GM19240 (cell line): ENCODE data around the gene FABP3.

ENCODE experiments used
- DNase-seq: peaks from one replicate; pipeline ENCODE4 v3.0.0; 2011; ENCODE audit warnings: low spot score; ENCODE audit not compliant: insufficient read length

Gene FABP3

GRCh38 chr1:31373056-31373896 lies at the start of gene FABP3:
FABP3 (minus strand) TSS chr1:31373076; CDS start chr1:31373014, 62 bp downstream.
- DNase-seq, result no peak

- DNase-seq, result no peak
Observed at GRCh38 chr1:31421371-31422040, 48.6 kb upstream of the FABP3 start.

GRCh38 chr1:31420716-31421115 lies 47.8 kb upstream of the FABP3 start:
- no peak for DNase-seq

DNA sequence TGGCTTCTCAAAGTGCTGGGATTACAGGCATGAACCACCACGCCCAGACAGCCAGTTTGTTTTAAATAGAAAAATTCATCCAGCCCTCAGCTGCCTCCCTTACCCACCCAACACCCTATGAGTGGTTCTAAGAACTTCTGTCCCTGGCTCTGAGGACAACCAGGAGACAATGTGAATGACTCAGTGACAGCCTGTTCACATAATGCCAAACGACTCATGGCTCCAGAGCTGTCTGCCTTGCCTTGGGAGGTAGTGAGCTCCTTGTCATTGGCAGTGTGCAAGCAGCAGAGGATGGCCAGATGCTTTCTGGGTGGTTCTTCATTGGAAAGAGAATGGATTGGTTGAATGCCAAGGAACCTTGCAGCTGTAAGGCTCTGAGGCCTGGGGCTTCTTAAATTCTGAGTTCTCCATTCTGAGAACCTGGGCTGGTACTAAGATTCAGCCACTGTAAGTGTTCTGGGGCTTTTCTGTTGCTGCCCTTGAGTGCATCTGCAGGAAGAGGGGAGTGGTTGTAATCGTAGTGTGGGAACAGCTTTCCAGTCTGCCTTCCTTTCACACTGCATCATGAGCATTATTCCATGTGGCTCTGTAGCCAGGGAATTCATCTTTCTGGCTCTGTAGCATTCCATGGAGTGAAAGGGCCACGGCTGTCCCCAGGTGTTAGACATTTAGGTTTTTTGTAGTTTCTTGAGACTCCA lies 45.9 kb upstream of the FABP3 start:
- no peak for DNase-seq

- DNase-seq, result no peak
Observed at GRCh38 chr1:31417148-31417547, 44.3 kb upstream of the FABP3 start.

- DNase-seq, result no peak
Observed at GRCh38 chr1:31416101-31416736, 43.3 kb upstream of the FABP3 start.

- DNase-seq, result no peak
Observed at GRCh38 chr1:31415658-31416057, 42.8 kb upstream of the FABP3 start.

GRCh38 chr1:31414980-31415370 lies 42.1 kb upstream of the FABP3 start:
- no peak for DNase-seq

GRCh38 chr1:31413405-31414001 lies 40.6 kb upstream of the FABP3 start:
- DNase-seq, result no peak

DNA sequence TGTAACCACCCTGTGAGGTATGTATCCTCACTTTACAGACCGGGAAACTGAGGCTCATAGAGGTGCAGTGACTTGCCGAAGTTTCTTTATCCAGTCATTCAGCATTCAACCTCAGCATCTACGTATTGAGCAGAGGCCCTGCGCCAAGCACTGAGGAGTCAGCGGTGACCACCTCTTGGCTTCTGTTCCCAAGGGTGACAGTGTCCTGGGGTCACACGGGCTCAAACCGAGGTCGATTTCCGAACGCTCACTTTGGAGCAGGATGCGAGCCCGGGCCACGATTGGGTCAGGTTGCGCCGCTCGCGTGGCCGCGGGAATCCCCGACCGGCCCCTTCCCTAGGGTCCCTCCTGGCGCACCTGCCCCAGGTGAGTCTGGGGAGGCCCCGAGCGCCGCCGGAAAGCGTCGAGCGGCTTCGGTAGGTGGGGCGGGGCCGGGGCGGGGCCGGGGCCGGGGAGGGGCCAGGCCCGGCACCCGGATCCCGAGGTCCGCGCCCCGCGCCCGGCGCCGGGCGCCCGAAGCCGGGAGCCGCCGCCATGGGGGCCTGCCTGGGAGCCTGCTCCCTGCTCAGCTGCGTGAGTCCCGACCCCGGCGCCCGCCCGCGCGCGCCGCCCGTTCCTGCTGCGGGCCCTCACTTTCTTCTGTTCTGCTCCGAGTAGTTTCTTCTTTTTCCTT lies 40.0 kb upstream of the FABP3 start, which contains the start of gene SERINC2:
SERINC2 (plus strand) TSS at position 482 of the 673 bp plus-strand sequence; CDS start at position 535, 53 bp downstream.
- DNase-seq, result no peak

DNA sequence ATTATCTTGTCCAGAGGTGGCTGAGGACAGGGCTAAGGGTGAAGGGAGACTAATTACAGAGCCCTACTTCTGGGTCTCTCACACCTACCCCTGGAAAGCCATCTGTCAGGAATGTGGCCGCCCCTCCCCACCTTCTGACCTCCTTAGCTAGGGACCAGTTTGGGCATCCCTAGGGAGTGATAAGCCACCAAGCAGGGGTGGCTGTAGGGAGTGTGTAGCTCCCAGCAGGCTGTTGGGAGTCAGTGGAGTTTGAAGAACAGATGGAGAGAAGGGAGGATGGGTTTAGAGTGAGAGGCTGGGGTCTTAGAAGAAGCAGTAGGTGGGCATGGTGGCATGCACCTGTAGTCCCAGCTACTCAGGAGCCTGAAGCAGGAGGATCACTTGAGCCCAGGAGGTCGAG lies 39.3 kb upstream of the FABP3 start:
- DNase-seq, result no peak

- no peak for DNase-seq
Observed at GRCh38 chr1:31410871-31411270, 38.0 kb upstream of the FABP3 start.

GRCh38 chr1:31409946-31410858 lies 37.3 kb upstream of the FABP3 start:
- no peak for DNase-seq

- DNase-seq, result no peak
Observed at GRCh38 chr1:31408788-31409318, 36.0 kb upstream of the FABP3 start.

GRCh38 chr1:31407029-31407626 lies 34.3 kb upstream of the FABP3 start:
- no peak for DNase-seq

DNA sequence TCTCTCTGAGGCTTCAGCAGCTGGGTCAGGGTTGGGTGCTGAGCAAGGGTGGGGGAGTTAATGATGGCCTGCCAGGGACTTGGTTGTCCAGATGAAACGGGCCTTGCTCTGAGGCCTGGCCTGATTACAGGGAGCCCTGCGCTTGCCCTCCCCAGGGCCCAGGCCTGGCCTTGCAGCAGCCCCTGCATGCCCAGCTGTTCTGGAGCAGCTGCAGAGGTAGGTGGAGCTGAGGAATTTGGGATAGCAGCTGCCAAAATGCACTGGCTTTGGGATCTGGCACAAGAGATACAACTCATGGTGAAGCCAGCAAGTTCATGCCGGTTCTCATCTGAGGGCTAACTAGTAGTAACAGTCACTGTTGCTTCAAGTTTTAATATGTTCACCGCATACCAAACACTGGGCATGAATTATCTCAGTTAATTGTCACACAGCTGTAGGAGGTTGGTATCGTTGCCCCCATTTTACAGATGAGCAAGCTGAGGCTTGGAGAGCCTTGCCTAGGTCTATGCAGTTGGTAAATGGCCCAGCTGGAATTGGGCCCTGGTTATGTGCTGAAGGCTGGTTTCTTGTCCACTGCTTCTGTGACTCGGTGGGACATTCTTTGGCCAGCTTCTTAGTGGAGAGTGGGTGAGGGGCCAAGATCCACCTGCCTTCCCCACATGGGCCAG lies 32.8 kb upstream of the FABP3 start:
- DNase-seq, result no peak

DNA sequence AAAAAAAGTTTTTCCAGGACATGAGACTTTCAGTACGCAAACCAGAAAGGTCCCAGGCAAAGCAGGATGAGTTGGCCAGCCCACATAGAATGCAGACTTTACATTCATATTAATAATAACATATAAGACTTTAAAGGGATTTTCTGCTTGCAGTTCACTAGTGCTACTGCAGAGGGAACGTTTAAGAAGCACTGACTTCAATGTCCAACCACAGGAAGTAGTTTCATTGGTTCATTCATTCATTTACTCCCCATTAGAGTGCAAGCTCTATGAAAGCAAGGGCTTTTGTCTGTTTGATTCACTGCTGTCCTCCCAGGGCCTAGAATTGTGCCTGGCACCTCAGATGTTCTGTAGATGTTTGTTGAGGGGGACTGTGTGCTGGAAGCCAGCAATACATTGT lies 28.4 kb upstream of the FABP3 start:
- DNase-seq, result no peak

- no peak for DNase-seq
Observed at GRCh38 chr1:31400393-31400792, 27.5 kb upstream of the FABP3 start.
